Caco-2 (cell line): ENCODE measurements around the gene BAK1. TPM values are rescaled to one million over a fixed set of nuclear protein-coding genes. Genes with fewer than 3 reads are reported as not detected.
A peak's percentile ranks its signal among the peaks of the same experiment; 100 is the strongest.

ENCODE experiments used
- BruUV-seq: library from RNA; stranded (reverse); fragments of 400-500 nt; replicated peaks from 2 replicates; lab custom pipeline; 2021; lab: Mats Ljungman, UMichigan
- CTCF ChIA-PET: fragments of 300-600 bp; sonication (Branson Sonifier 250); formaldehyde crosslinking; loops from one replicate; lab custom pipeline; 2022; ENCODE audit warnings: antibody characterized with exemption; lab: Charles Lee
- POLR2A ChIA-PET: fragments of 300-600 bp; sonication (Branson Sonifier 250); formaldehyde crosslinking; loops from one replicate; lab custom pipeline; 2022; ENCODE audit warnings: antibody characterized with exemption; lab: Charles Lee
- DNase-seq, 2 experiments: peaks; one replicate each; pipeline versions ENCODE4 v3.0.0 to v3.0.0-alpha.2; 2020 to 2022
- H3K27me3 ChIP-seq: replicated peaks from 2 replicates; pipeline ENCODE4 v1.6.0; 2011; ENCODE audit warnings: low read length; ENCODE audit not compliant: control insufficient read depth, insufficient read depth
- H3K36me3 ChIP-seq: 2 replicates; pipeline ENCODE4 v1.5.1; 2011; ENCODE audit warnings: low read length; ENCODE audit not compliant: control insufficient read depth, insufficient read depth
- H3K4me1 ChIP-seq: fragments of 250-450 bp; sonication (Bioruptor Pico); 2 replicates; pipeline ENCODE4 v1.5.1; 2020; ENCODE audit warnings: mild to moderate bottlenecking
- H3K4me3 ChIP-seq: 2 replicates; pipeline ENCODE4 v1.5.1; 2011; ENCODE audit warnings: low read depth, mild to moderate bottlenecking, control low read depth, low read length
- H3K9me3 ChIP-seq: fragments of 250-450 bp; sonication (Bioruptor Pico); 2 replicates; pipeline ENCODE4 v1.5.1; 2020; ENCODE audit warnings: mild to moderate bottlenecking, moderate library complexity
- H3K27ac Mint-ChIP-seq: one replicate; pipeline ENCODE4 v1.8.0; 2022; ENCODE audit warnings: mixed read lengths; ENCODE audit not compliant: unreplicated experiment
- H3K27me3 Mint-ChIP-seq: one replicate; pipeline ENCODE4 v1.8.0; 2022; ENCODE audit warnings: mixed read lengths; ENCODE audit not compliant: insufficient read depth, unreplicated experiment
- H3K36me3 Mint-ChIP-seq: one replicate; pipeline ENCODE4 v1.8.0; 2022; ENCODE audit warnings: mild to moderate bottlenecking, mixed read lengths; ENCODE audit not compliant: insufficient read depth, unreplicated experiment
- H3K4me1 Mint-ChIP-seq: one replicate; pipeline ENCODE4 v1.8.0; 2022; ENCODE audit warnings: low read depth, mixed read lengths; ENCODE audit not compliant: unreplicated experiment
- H3K4me3 Mint-ChIP-seq: one replicate; pipeline ENCODE4 v1.8.0; 2022; ENCODE audit warnings: mild to moderate bottlenecking, moderate library complexity, mixed read lengths; ENCODE audit not compliant: unreplicated experiment
- H3K9me3 Mint-ChIP-seq: one replicate; pipeline ENCODE4 v1.8.0; 2022; ENCODE audit warnings: mixed read lengths; ENCODE audit not compliant: unreplicated experiment
- intact Hi-C: fragments of 100-400 bp; cut with micrococcal nuclease; formaldehyde crosslinking; loops from one replicate; pipeline ENCODE4 v1.10.0; 2022; ENCODE audit not compliant: unreplicated experiment
- total RNA-seq: library from RNA; stranded (reverse); gene quantifications from 2 replicates; pipeline ENCODE4 v1.2.3, GENCODE V29; 2022
- TF ChIP-seq, protein P1 (sequence below), 2 experiments: fragments of 200-600 bp in 1 of 2; IDR thresholded peaks; 1 replicate in 1 of 2; 2 replicates in 1 of 2; pipeline versions ENCODE4 v1.5.1 to v1.8.0; 2011 to 2022; ENCODE audit warnings: antibody characterized with exemption in 1 of 2, control low read depth in 1 of 2, inconsistent platforms in 1 of 2, low read depth in 1 of 2, low read length in 1 of 2, mild to moderate bottlenecking in 1 of 2, moderate library complexity in 1 of 2; ENCODE audit not compliant: insufficient read depth in 1 of 2, severe bottlenecking in 1 of 2, unreplicated experiment in 1 of 2

BAK1 gene
- total RNA-seq, 1 experiment from 2014 or later = 29.4 TPM

DNA sequence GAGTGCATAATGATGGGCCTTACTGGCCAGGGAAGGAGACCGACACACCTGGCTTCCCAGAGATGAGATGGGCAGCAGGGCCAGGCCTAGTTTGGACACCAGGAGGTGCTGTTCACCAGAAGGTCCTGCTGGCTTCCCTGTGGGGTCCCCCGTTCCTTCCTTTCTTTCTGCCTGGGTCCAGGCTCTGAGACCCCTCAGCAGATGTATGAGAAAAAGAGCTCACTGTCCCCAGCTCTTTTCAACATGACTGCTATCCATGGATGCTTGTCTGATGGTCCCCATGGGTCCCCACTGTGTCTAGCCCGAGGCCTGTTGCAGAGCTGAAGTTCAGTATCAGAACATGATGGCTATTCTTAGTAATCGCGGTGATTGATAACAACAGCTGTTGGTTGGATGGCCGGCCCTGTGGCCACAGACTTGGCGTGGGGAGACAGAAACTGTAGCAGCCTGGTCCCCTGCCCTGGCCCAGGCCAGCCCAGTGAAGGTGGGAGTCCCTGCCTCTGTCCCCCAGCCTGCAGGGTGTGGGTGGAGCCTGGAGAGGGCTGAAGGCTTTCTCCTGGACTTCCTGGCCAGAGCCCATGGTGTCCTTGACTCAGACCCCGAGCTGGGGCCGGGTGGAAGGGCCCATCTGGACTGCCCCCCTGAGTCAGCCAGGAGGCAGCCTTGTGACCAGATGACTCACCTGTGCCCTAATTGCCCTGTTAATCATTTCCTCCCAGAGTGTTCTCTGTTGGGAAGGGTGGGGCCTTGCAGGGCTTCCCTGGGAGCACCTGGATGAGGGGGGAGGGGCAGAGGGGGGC lies 9.9 kb upstream of the BAK1 start:
- BruUV-seq = TSS peak; percentile 85
- H3K4me1 Mint-ChIP-seq = peaks cover 19% of the 10 kb centered on the region
- H3K27ac Mint-ChIP-seq = peak overlapping the region; percentile 94
- H3K9me3 ChIP-seq = no peaks in the 10 kb centered on the region
- TF ChIP-seq, protein P1, sequence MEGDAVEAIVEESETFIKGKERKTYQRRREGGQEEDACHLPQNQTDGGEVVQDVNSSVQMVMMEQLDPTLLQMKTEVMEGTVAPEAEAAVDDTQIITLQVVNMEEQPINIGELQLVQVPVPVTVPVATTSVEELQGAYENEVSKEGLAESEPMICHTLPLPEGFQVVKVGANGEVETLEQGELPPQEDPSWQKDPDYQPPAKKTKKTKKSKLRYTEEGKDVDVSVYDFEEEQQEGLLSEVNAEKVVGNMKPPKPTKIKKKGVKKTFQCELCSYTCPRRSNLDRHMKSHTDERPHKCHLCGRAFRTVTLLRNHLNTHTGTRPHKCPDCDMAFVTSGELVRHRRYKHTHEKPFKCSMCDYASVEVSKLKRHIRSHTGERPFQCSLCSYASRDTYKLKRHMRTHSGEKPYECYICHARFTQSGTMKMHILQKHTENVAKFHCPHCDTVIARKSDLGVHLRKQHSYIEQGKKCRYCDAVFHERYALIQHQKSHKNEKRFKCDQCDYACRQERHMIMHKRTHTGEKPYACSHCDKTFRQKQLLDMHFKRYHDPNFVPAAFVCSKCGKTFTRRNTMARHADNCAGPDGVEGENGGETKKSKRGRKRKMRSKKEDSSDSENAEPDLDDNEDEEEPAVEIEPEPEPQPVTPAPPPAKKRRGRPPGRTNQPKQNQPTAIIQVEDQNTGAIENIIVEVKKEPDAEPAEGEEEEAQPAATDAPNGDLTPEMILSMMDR (IDR thresholded peaks at IDR 0.05; ENCODE audit: insufficient read depth in 1 of 2, low read depth in 1 of 2, low read length in 1 of 2, severe bottlenecking in 1 of 2, unreplicated experiment in 1 of 2) = peak; percentile 75 to 88
- peaks cover 24% of the 10 kb centered on the region for H3K4me1 ChIP-seq
- H3K9me3 Mint-ChIP-seq = no peaks in the 10 kb centered on the region
- H3K4me3 ChIP-seq = no peak overlapping the region
- ChIA-PET POLR2A (interaction anchor here (0.5 kb wide), 1 partner anchor 121 kb away, joined by 6 read pairs; the partner anchor contains the start of gene UQCC2), CTCF (interaction anchor here (0.7 to 1.6 kb wide), 14 partner anchors 10 to 156 kb away, joined by 3 to 20 read pairs (median 5); partner anchors contain the start of genes BAK1 and UQCC2)
- no peaks in the 10 kb centered on the region for H3K36me3 Mint-ChIP-seq
- no peaks in the 10 kb centered on the region; the same call in 1 of the 2 replicates for H3K36me3 ChIP-seq
- H3K27me3 Mint-ChIP-seq = no peaks in the 10 kb centered on the region
- no peaks in the 10 kb centered on the region for H3K27me3 ChIP-seq
- DNase-seq = peak; percentile 82 to 91
- H3K4me3 Mint-ChIP-seq = peak overlapping the region; percentile 27
- intact Hi-C loops = loop anchor here (1.0 to 2.0 kb wide), 3 partner anchors 33 to 110 kb away; no protein-coding TSS in a partner anchor

DNA sequence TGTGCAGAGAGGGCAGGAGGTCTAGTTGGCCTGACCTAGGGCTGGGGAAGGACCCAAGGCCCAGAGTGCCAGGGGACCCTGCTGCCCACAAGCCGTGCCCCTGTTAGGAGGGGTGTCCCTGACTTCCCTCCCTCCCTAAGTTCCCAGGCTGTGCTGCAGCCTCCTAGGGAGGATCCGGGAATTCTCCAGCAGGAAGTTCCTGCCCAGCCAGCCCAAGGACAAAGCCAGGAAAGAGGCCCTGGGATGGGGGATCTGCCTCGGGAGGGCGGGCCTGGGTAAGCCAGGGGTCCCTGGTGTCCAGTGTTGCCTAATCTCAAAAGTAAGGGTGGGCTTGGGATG lies 9.3 kb upstream of the BAK1 start:
- peak overlapping the region; percentile 94 for H3K27ac Mint-ChIP-seq
- intact Hi-C loops = loop anchor here (1.0 kb wide), 1 partner anchor 43 kb away; no protein-coding TSS in a partner anchor
- peaks cover 19% of the 10 kb centered on the region for H3K4me1 Mint-ChIP-seq
- no peaks in the 10 kb centered on the region; the same call in 1 of the 2 replicates for H3K36me3 ChIP-seq
- TF ChIP-seq, protein P1 (IDR thresholded peaks at IDR 0.05; ENCODE audit: insufficient read depth in 1 of 2, low read depth in 1 of 2, low read length in 1 of 2, severe bottlenecking in 1 of 2, unreplicated experiment in 1 of 2) = no peak
- no TSS peak for BruUV-seq
- no peak overlapping the region for H3K4me3 Mint-ChIP-seq
- peaks cover 24% of the 10 kb centered on the region for H3K4me1 ChIP-seq
- no peaks in the 10 kb centered on the region for H3K9me3 ChIP-seq
- no peaks in the 10 kb centered on the region for H3K36me3 Mint-ChIP-seq
- H3K9me3 Mint-ChIP-seq = no peaks in the 10 kb centered on the region
- POLR2A ChIA-PET = interaction anchor here (0.5 kb wide), 1 partner anchor 122 kb away, joined by 6 read pairs; the partner anchor contains the start of gene UQCC2
- H3K27me3 Mint-ChIP-seq = no peaks in the 10 kb centered on the region
- no peak for DNase-seq
- CTCF ChIA-PET = interaction anchor here (0.8 to 1.6 kb wide), 7 partner anchors 10 to 122 kb away, joined by 3 to 20 read pairs (median 5); partner anchors contain the start of genes BAK1 and UQCC2
- no peak overlapping the region for H3K4me3 ChIP-seq
- no peaks in the 10 kb centered on the region for H3K27me3 ChIP-seq

DNA sequence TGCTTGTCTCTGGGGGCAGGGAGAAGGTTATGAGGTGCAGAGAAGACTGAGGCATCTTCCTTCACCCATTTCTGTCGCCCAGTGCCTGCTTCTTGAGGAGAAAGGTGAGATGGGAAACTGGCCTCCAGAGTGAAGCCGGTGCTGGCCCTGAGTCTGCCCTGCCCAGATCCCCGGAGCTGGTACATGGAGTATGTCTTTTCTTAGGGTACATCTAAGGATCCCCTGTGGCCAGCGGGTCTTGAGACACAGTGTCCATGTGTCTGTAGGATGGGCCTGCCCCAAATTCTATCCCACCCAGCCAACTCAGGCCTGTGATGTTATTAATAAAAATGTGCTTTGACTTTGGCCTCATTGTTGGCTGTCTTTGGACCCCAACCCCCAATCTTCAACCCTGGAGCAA lies 8.8 kb upstream of the BAK1 start:
- H3K9me3 Mint-ChIP-seq = no peaks in the 10 kb centered on the region
- no peak for DNase-seq
- intact Hi-C loops = loop anchor here (1.0 kb wide), 1 partner anchor 43 kb away; no protein-coding TSS in a partner anchor
- POLR2A ChIA-PET = no interaction called here
- H3K36me3 Mint-ChIP-seq = no peaks in the 10 kb centered on the region
- H3K4me1 Mint-ChIP-seq = peaks cover 19% of the 10 kb centered on the region
- CTCF ChIA-PET = no interaction called here
- H3K27ac Mint-ChIP-seq = peak overlapping the region; percentile 50
- peaks cover 24% of the 10 kb centered on the region for H3K4me1 ChIP-seq
- H3K9me3 ChIP-seq = no peaks in the 10 kb centered on the region
- H3K4me3 Mint-ChIP-seq = no peak overlapping the region
- H3K4me3 ChIP-seq = no peak overlapping the region
- TF ChIP-seq, protein P1 (IDR thresholded peaks at IDR 0.05; ENCODE audit: insufficient read depth in 1 of 2, low read depth in 1 of 2, low read length in 1 of 2, severe bottlenecking in 1 of 2, unreplicated experiment in 1 of 2) = no peak
- H3K27me3 Mint-ChIP-seq = no peaks in the 10 kb centered on the region
- H3K27me3 ChIP-seq = no peaks in the 10 kb centered on the region
- no peaks in the 10 kb centered on the region; the same call in 1 of the 2 replicates for H3K36me3 ChIP-seq
- no TSS peak for BruUV-seq
